ENCODE data around the gene BAIAP2L1.
"Not testable (repeated sequence)": the region's sequence is repeated elsewhere in the genome, so short reads cannot be mapped to it uniquely, and the experiment has no call there.

The BAIAP2L1 gene

GRCh38 chr7:98317366-98318040 lies 83.4 kb downstream of the BAIAP2L1 start:
- DNase-seq: no peak

GRCh38 chr7:98315994-98316527 lies 84.8 kb downstream of the BAIAP2L1 start:
- DNase-seq: not testable (repeated sequence)

- DNase-seq: no peak
Observed at GRCh38 chr7:98315318-98315993, 85.4 kb downstream of the BAIAP2L1 start.

- DNase-seq: no peak
Observed at GRCh38 chr7:98314469-98314868, 86.4 kb downstream of the BAIAP2L1 start.

DNA sequence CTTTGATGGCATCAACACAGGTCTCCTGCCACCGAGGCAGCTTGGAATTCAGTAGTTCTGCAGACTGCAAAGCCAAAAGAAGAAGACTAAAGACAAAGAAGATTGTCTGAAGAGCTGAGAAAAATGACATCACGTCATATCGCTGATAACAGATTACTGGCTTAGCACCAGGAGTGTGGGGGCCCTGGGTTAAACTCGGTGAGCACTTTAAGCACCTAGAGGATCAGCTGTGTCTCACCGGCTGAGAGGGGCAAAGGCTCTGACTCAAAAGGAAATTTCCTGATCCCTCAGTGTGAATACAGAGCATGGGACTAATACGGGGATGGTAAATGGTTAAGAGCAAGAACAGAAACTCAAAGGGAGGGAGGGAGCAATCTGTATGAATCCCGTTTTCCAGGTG lies 88.7 kb downstream of the BAIAP2L1 start:
- no peak for DNase-seq

- no peak for DNase-seq
Observed at GRCh38 chr7:98309566-98309965, 91.3 kb downstream of the BAIAP2L1 start.

DNA sequence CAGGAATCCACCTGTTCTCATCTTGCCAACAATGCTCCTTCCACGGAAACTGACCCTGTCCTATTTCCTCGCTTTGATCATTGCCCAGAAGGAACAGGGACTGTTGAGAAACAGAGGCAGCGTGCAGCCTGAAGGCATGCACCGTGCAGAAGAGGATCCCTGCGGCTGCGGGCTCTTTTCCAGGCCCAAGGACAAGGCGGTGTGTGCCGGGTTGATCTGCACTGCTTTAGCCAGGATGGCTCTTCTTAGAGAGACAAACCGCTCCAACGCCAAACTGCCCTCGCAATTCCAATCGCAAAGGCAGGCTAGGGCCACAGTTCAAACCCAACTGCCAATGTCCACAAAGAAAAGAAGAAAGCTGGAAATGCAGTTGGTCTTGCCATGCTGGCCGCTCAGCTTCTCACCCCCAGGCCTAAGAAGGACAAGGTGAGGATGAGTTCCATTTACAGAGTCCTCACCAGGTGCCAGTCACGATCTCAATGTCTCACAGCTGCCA lies 92.9 kb downstream of the BAIAP2L1 start:
- DNase-seq: no peak

DNA sequence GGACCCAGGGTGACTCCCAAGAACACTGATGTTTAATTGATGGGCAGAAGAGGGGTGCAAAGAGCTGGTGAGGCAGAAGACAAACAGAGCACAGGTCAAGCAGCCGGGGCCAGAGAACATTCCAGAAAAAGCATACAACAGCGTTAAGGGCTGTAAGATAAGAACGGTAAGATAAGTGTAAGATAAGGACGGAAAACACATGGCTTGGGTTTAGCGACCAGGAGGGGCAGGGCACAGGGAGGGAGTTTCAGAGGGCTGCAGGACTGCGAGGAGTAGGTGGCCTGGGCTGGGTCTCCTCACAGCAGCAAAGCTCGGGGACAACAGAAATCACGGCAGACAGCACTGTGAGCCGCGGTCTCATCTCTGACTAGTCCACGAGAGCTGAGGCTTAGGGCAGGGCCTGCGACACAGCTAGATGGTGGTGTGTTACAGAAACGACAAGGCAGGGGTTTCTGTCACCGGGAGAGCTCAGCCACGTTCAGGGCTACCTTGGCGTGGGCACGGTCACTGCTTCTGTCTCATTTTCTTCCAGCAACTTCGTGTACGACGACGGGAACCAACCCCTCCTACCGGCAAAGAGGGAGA lies 94.8 kb downstream of the BAIAP2L1 start:
- DNase-seq: no peak

- DNase-seq: peak; percentile 74
Observed at GRCh38 chr7:98303906-98304305, 97.0 kb downstream of the BAIAP2L1 start.

- DNase-seq: no peak
Observed at GRCh38 chr7:98303176-98303865, 97.6 kb downstream of the BAIAP2L1 start.

GRCh38 chr7:98301693-98302470 lies 99.0 kb downstream of the BAIAP2L1 start:
- DNase-seq: no peak

DNA sequence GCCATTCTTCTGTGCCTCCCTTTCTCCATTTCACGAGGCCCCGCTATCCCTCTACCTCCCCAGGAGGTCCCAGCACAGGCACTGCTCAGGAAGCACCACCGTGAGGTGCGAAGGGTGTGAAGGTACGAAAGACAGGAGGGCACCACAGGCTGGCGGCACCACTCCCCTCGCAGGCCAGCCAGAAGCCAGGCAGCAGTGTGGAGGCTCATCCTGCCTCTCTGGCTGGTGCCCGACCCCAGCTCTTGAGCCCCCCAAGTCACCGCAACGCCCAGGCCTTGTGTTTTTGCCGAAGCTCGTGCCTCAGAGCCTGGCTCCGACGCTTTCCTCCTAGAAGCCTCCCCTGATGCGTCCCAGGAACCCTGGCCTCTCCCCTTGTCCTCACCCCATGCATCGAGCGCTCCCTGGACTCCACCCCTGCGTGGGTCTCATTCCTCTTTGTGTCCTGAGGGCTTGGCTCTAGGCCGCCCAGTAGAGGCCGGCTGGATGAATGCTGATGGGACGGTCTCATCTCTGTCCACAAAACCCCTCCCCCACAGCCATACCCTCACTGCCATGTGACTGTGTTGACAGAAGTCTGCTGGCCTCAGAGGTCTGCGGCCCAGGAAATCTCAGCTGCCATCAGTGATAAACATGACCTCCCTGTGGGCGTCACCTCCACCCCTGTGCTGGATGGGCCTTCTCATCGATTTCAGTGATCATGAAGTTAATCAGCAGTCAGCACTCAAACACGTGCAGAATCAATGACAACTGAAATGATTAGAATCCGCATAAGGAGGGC lies 100.1 kb downstream of the BAIAP2L1 start:
- peak; percentile 84 for DNase-seq

DNA sequence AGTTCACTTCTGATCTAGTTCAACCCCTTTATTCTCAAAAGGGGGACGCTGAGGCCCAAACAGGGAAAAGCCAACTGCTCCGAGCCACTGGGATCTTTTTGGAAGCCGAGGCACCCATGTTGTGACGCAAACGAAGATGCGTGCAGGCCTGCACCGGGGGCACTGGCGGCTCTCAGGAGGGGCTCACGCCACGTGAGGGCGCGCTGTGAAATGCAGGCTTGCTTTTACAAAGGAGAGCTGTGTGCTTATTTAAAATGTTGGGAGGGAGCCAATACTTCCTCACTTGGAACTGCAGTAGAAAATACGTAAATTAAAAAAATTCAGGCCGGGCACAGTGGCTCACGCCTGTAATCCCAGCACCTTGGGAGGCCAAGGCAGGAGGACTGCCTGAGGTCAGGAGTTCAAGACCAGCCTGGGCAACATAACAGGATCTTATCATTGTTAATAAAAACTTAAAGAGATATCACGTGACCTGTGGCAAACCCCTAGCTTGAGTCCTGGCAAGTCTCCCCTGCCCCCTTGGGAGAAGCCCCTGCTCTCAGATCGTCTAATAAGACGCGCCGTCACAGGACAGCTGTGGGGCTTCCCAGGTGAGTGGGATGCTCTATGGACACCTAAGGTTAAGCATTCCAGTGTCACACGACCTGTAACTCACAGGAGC lies 103.1 kb downstream of the BAIAP2L1 start:
- DNase-seq: no peak

DNA sequence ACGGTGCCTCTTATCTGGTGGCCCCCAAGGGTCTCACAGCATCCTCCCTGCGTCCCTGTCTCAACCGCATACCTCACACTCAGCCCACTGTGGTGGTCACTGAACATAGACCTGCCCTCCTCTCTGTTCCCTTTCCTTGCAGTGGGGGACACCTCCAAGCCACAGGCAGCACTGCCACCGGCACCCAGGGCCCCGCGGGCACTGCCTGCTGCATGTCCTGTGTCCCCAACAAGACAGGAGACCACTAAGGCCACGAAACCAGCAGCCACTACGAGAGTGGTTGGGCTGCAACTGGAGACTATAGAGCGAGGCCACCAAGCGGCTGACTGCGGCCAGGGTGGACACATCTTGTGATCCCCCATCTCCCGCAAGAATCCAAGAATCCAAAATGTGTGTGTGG lies 104.1 kb downstream of the BAIAP2L1 start:
- DNase-seq: no peak

DNA sequence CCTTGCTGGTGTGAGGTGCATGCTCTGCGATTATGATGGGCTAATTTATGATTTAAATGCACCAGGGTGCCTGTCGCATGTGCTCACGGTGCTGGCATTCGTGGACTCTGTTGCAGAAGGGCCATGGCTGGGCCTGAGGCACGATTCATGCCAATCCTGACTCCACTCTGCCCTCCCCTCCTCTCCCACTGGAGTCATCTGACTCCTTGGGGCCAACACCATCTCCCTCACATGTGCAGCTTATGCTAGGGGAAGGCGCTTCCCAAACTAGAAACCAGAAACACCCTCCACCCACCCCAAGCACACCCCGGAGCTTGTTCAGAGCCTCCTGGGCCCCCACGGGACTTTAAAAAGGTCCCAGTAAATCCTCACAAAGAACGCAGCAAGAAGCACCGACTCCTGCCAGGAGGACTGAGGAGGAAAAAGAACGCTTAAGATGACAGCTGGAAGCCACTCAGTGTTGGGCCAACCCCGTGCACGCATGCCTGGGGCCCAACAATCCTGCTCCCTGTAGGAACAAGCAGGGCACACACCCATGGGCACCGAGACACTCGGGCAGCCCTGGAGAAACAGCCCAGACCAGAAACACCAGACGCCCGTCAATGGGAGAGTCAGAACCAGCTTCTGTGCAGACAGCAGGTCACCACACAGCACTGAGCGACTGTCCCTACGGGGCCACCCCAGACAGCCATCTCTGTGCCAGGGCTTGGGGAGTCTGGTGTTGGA lies 105.3 kb downstream of the BAIAP2L1 start:
- DNase-seq: no peak

- DNase-seq: peak; percentile 90
Observed at GRCh38 chr7:98294798-98295382, 106.0 kb downstream of the BAIAP2L1 start.

DNA sequence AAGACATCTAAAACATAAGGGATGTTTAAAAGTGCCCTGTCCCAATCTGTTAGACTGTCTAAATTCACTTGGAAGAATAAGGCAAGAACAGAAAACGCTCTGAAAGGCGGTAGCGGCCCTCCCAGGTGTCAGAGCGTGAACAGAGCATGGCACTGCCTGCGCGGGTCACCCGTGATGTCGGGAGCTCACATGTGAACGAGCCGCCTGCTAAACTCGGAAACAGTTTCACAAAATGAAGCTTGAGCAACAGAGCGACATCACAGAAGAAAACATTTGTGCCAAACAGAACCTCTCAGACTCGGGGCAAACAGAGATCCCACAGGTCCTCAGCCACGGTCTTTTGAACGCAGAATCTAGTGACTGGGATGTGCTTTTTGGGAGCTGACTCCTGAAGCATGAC lies 106.6 kb downstream of the BAIAP2L1 start:
- no peak for DNase-seq

- DNase-seq: no peak
Observed at GRCh38 chr7:98293746-98294145, 107.1 kb downstream of the BAIAP2L1 start.

- DNase-seq: no peak
Observed at GRCh38 chr7:98293265-98293664, 107.6 kb downstream of the BAIAP2L1 start.

GRCh38 chr7:98291717-98292116 lies 109.2 kb downstream of the BAIAP2L1 start:
- DNase-seq: no peak

Measured in islet precursor cell (in vitro differentiated cells).